Inferior parietal cortex (tissue), 1 donor: ENCODE data around the gene CARD10.

Experiments
- DNase-seq: peaks from one replicate; pipeline ENCODE4 v3.0.0-alpha.2; 2016; ENCODE audit errors: extremely low spot score

CARD10 gene

GRCh38 chr22:37462983-37463382 is 56.2 kb downstream of the CARD10 start:
- DNase-seq = no peak

GRCh38 chr22:37462436-37462835 is 56.8 kb downstream of the CARD10 start:
- DNase-seq = no peak

- no peak for DNase-seq
Measured at GRCh38 chr22:37461961-37462360, 57.3 kb downstream of the CARD10 start.

- DNase-seq = no peak
Measured at GRCh38 chr22:37460684-37461083, 58.5 kb downstream of the CARD10 start.

- no peak for DNase-seq
Measured at GRCh38 chr22:37459206-37459605, 60.0 kb downstream of the CARD10 start.

- DNase-seq = peak; percentile 73
Measured at GRCh38 chr22:37457093-37457893, 61.9 kb downstream of the CARD10 start.

- no peak for DNase-seq
Measured at GRCh38 chr22:37456346-37456745, 62.9 kb downstream of the CARD10 start.

GRCh38 chr22:37455896-37456295 is 63.3 kb downstream of the CARD10 start:
- DNase-seq = no peak

- DNase-seq = no peak
Measured at GRCh38 chr22:37454857-37455686, 64.1 kb downstream of the CARD10 start.

- no peak for DNase-seq
Measured at GRCh38 chr22:37453696-37454095, 65.5 kb downstream of the CARD10 start.

GRCh38 chr22:37451218-37451617 is 68.0 kb downstream of the CARD10 start:
- DNase-seq = no peak

GRCh38 chr22:37449331-37450001 is 69.7 kb downstream of the CARD10 start:
- DNase-seq = no peak

- DNase-seq = no peak
Measured at GRCh38 chr22:37448516-37449127, 70.6 kb downstream of the CARD10 start.

- no peak for DNase-seq
Measured at GRCh38 chr22:37445501-37445900, 73.7 kb downstream of the CARD10 start.

GRCh38 chr22:37443977-37444376 is 75.2 kb downstream of the CARD10 start:
- DNase-seq = no peak

- DNase-seq = no peak
Measured at GRCh38 chr22:37443086-37443485, 76.1 kb downstream of the CARD10 start.

GRCh38 chr22:37442537-37442936 is 76.7 kb downstream of the CARD10 start:
- no peak for DNase-seq

GRCh38 chr22:37442135-37442534 is 77.1 kb downstream of the CARD10 start:
- DNase-seq = no peak

GRCh38 chr22:37440875-37441274 is 78.3 kb downstream of the CARD10 start:
- DNase-seq = no peak
